Activated B cell treated with CpG ODN at 0.5 μM for 24 hours (primary cell): ENCODE measurements around the gene ANO1. TPM values are rescaled to one million over a fixed set of nuclear protein-coding genes. Genes with fewer than 3 reads are reported as not detected.

ENCODE experiments used
- ATAC-seq: fragments of 200-7000 bp; cut with Tn5 transposase; one replicate; pipeline ENCODE4 v1.10.0; 2021; ENCODE audit warnings: low read depth, mild to moderate bottlenecking, moderate library complexity
- CTCF ChIA-PET: fragments of 350-600 bp; sonication (Branson Sonifier 250); formaldehyde crosslinking; loops from one replicate; lab custom pipeline; 2021; ENCODE audit warnings: antibody characterized with exemption; lab: Charles Lee
- POLR2A ChIA-PET: fragments of 350-600 bp; sonication (Branson Sonifier 250); formaldehyde crosslinking; loops from one replicate; lab custom pipeline; 2021; ENCODE audit warnings: antibody characterized with exemption; lab: Charles Lee
- DNase-seq: peaks from one replicate; pipeline ENCODE4 v3.0.0; 2022
- H3K27ac Mint-ChIP-seq: one replicate; pipeline ENCODE4 v1.8.0; 2020; ENCODE audit warnings: mixed read lengths
- H3K27me3 Mint-ChIP-seq: one replicate; pipeline ENCODE4 v1.8.0; 2021; ENCODE audit warnings: mixed read lengths
- H3K36me3 Mint-ChIP-seq: one replicate; pipeline ENCODE4 v1.8.0; 2021; ENCODE audit warnings: low read depth, mixed read lengths
- H3K4me1 Mint-ChIP-seq: one replicate; pipeline ENCODE4 v1.8.0; 2021; ENCODE audit warnings: mixed read lengths
- H3K4me3 Mint-ChIP-seq: one replicate; pipeline ENCODE4 v1.8.0; 2020; ENCODE audit warnings: mild to moderate bottlenecking, mixed read lengths
- H3K9me3 Mint-ChIP-seq: one replicate; pipeline ENCODE4 v1.8.0; 2020; ENCODE audit warnings: mixed read lengths
- intact Hi-C: fragments of 100-400 bp; cut with micrococcal nuclease; formaldehyde crosslinking; loops from one replicate; pipeline ENCODE4 v1.15.1; 2024
- total RNA-seq: library from RNA; stranded (reverse); gene quantifications from 2 replicates; pipeline ENCODE4 v1.2.3, GENCODE V29; 2022
- TF ChIP-seq, protein P1 (sequence below): fragments of 200-600 bp; IDR thresholded peaks from one replicate; pipeline ENCODE4 v1.8.0; 2022; ENCODE audit warnings: antibody characterized with exemption, mild to moderate bottlenecking

The ANO1 gene
- total RNA-seq, 1 donor from 2014 or later = not detected

GRCh38 chr11:70123711-70124110 is 45.6 kb downstream of the ANO1 start:
- H3K27ac Mint-ChIP-seq = no peak overlapping the region
- ATAC-seq (no peak), DNase-seq (no peak)
- ChIA-PET POLR2A (no interaction called here), CTCF (no interaction called here)
- no peaks in the 10 kb centered on the region for H3K27me3 Mint-ChIP-seq
- TF ChIP-seq, protein P1, sequence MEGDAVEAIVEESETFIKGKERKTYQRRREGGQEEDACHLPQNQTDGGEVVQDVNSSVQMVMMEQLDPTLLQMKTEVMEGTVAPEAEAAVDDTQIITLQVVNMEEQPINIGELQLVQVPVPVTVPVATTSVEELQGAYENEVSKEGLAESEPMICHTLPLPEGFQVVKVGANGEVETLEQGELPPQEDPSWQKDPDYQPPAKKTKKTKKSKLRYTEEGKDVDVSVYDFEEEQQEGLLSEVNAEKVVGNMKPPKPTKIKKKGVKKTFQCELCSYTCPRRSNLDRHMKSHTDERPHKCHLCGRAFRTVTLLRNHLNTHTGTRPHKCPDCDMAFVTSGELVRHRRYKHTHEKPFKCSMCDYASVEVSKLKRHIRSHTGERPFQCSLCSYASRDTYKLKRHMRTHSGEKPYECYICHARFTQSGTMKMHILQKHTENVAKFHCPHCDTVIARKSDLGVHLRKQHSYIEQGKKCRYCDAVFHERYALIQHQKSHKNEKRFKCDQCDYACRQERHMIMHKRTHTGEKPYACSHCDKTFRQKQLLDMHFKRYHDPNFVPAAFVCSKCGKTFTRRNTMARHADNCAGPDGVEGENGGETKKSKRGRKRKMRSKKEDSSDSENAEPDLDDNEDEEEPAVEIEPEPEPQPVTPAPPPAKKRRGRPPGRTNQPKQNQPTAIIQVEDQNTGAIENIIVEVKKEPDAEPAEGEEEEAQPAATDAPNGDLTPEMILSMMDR = no peak
- no peaks in the 10 kb centered on the region for H3K36me3 Mint-ChIP-seq
- H3K4me3 Mint-ChIP-seq = no peak overlapping the region
- no peaks in the 10 kb centered on the region for H3K9me3 Mint-ChIP-seq
- intact Hi-C loops = no loop called here
- no peaks in the 10 kb centered on the region for H3K4me1 Mint-ChIP-seq

- POLR2A ChIA-PET = no interaction called here
Observed at GRCh38 chr11:70124321-70125000, 46.3 kb downstream of the ANO1 start.

GRCh38 chr11:70126494-70126893 is 48.4 kb downstream of the ANO1 start:
- POLR2A ChIA-PET = no interaction called here
- DNase-seq (no peak), ATAC-seq (no peak)
- Mint-ChIP-seq H3K27ac (no peak overlapping the region), H3K4me1 (no peaks in the 10 kb centered on the region), H3K4me3 (no peak overlapping the region), H3K9me3 (no peaks in the 10 kb centered on the region), H3K36me3 (no peaks in the 10 kb centered on the region), H3K27me3 (no peaks in the 10 kb centered on the region)
- intact Hi-C loops = no loop called here
- TF ChIP-seq, protein P1 = no peak
- CTCF ChIA-PET = no interaction called here

More at GRCh38 chr11:70124321-70125000, 46.3 kb downstream of the ANO1 start:
- Mint-ChIP-seq H3K4me1 (no peaks in the 10 kb centered on the region), H3K27ac (no peak overlapping the region), H3K27me3 (no peaks in the 10 kb centered on the region), H3K9me3 (no peaks in the 10 kb centered on the region), H3K36me3 (no peaks in the 10 kb centered on the region), H3K4me3 (no peak overlapping the region)
- TF ChIP-seq, protein P1 = no peak
- intact Hi-C loops = no loop called here
- CTCF ChIA-PET = no interaction called here
- ATAC-seq (no peak), DNase-seq (no peak)

DNA sequence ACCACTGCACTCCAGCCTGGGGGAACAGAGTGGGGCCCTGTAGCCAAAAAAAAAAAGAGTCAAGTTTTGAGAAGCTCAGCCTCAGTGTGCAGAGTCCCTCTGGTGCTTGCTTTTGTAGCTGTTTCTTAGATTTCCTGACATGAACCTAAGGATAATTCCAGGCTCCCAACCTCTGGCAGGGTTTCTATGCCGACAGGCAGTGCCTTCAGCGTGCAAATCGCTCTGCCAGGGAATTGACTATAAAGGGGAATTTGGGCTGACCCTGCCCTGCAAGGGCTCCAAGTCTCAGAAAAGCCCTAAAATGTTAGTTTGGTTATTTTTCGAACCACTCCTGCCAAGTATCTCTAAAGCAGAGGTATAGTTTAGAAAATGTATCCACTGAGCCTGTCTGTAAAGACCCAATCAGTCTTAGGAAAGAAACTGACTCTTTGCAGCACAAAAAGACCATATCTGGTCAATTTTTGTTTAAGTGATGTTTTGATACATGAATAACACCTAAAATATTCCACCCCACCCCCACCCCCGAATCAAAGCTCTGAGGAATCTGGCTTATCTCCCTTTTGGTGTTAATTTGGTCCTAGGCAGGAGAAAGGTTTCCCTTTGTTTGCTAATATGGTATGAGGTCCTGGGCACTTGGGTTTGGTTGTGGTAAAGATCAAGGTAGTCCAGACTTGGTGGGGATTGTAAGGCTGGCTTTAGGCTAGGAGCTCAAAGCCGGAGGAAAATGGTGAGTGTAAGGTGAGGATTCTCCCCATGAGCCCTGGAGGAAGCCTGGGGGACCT is 49.7 kb downstream of the ANO1 start:
- Mint-ChIP-seq H3K36me3 (no peaks in the 10 kb centered on the region), H3K9me3 (no peaks in the 10 kb centered on the region), H3K27me3 (no peaks in the 10 kb centered on the region), H3K27ac (no peak overlapping the region), H3K4me1 (no peaks in the 10 kb centered on the region), H3K4me3 (no peak overlapping the region)
- DNase-seq (no peak), ATAC-seq (no peak)
- POLR2A ChIA-PET = no interaction called here
- CTCF ChIA-PET = no interaction called here
- intact Hi-C loops = no loop called here
- TF ChIP-seq, protein P1 = no peak

DNA sequence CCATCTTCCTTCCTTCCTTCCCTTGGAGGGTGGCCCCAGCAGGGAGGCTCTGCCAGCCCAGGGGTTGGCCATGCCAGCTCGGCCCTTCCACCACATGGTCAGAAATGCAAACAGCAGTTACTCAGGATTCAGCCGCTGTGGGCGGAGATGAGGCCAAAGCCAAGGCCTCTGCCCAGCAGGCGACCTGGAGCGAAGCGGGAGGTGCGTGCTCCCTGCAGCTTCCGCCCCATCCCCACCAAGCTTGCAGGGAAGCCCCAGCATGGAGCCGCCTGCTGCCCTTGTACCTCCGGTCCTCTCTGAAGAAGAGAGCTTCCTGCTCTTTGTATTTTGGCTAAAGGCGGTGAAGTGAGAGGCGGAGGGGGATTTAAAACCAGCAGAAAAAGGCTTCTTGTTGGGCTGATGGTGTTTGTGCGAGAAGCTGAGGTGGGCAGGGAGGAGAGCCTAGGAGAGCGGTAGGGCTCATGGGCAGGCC is 50.4 kb downstream of the ANO1 start:
- intact Hi-C loops = no loop called here
- H3K4me3 Mint-ChIP-seq = no peak overlapping the region
- no peak overlapping the region for H3K27ac Mint-ChIP-seq
- TF ChIP-seq, protein P1 = no peak
- ChIA-PET POLR2A (no interaction called here), CTCF (no interaction called here)
- ATAC-seq (no peak), DNase-seq (no peak)
- no peaks in the 10 kb centered on the region for H3K4me1 Mint-ChIP-seq
- H3K9me3 Mint-ChIP-seq = no peaks in the 10 kb centered on the region
- H3K36me3 Mint-ChIP-seq = no peaks in the 10 kb centered on the region
- no peaks in the 10 kb centered on the region for H3K27me3 Mint-ChIP-seq
